Measurements from ENCODE around the gene MT1B.
"Not testable (repeated sequence)": the region's sequence is repeated elsewhere in the genome, so short reads cannot be mapped to it uniquely, and the experiment has no call there.

Gene MT1B

DNA sequence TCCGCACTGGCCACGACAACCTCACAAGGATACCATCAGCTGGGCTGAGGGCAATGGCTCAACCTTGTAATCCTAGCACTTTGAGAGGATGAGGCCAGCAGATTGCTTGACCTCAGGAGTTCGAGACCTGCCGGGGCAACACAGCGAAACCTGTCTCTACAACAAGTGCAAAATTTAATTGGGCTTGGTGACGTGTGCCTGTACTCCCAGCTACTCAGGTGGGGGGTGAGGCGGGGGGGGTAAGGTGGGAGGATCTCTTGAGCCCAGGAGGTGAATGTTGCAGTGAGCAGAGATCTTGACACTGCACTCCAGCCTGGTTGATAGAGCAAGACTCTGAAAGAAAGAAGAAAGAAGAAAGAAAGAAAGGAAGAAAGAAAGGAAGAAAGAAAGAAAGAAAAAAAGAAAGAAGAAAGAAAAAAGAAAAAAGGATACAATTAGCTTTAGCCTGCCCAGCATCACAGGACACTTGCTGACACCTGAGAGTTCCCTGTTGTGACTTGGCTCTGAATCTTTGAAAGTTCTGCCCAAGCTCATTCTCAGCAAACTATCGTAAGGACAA is 31.3 kb upstream of the MT1B start:
- no peak for DNase-seq (ENCODE audit: low spot score)

- not testable (repeated sequence) for DNase-seq (ENCODE audit: low spot score)
Measured at GRCh38 chr16:56621665-56622445, 29.8 kb upstream of the MT1B start.

- not testable (repeated sequence) for DNase-seq (ENCODE audit: low spot score)
Measured at GRCh38 chr16:56623184-56623583, 28.5 kb upstream of the MT1B start.

- DNase-seq (ENCODE audit: low spot score), result no peak
Measured at GRCh38 chr16:56623637-56624036, 28.0 kb upstream of the MT1B start.

- DNase-seq (ENCODE audit: low spot score), result no peak
Measured at GRCh38 chr16:56625140-56625942, 26.3 kb upstream of the MT1B start, which contains the start of gene MT1E. TSS of gene MT1E (plus strand) at chr16:56625781. CDS start at chr16:56625852, 71 bp downstream.

DNA sequence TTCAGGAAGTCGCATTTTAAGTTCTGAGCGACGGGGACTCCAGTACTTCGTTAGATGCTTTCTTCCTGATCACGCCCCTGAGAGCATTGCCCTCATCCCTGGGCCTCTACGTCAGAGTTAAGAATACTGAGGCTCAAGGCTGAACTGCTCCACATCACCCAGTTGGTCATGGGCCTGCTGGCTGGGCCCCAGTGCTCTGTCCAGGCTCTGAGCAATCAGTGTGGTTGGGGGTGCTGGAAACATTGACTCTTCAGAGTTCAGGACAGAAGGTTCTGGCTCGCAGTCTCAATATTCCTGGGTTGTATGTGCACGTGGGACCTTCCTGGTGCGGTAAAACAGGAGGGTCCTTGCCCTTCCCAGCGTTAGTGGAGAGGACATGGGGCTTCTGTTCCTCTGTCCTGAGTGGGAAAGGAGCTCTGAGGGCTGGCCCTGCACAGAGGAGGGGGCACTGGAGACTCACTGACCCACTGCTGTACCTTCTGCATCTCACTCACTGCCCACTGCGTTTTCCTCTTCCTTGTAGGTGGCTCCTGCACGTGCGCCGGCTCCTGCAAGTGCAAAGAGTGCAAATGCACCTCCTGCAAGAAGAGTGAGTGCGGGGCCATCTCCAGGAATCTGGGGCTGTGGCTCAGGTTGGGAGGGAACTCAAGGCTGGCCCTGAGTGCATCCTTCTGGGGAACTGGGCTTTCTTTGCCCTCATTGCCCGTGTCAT is 25.6 kb upstream of the MT1B start:
- DNase-seq (ENCODE audit: low spot score), result no peak

- no peak for DNase-seq (ENCODE audit: low spot score)
Measured at GRCh38 chr16:56626685-56627084, 25.0 kb upstream of the MT1B start.

- no peak for DNase-seq (ENCODE audit: low spot score)
Measured at GRCh38 chr16:56628486-56629350, 23.0 kb upstream of the MT1B start.

- no peak for DNase-seq (ENCODE audit: low spot score)
Measured at GRCh38 chr16:56629531-56629930, 22.2 kb upstream of the MT1B start.

DNA sequence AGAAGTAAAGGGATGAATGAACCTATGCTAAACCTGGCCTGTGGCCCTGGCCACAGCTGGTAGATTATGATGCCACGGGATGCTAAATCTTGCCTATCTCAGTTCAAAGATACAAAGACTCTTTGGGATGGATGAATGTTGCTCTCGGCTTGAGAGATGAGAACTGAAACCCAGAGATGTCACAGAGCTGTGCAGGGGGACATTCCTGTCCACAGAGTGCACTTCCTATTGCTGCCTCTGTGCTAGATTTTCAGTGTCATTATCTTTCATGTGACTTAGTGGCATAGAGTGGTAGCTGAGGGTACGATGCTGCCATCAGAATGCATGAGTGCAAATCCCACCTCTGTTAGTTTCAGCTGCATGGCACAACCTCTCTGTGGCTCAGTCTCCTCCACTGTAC is 21.6 kb upstream of the MT1B start:
- DNase-seq (ENCODE audit: low spot score), result no peak

GRCh38 chr16:56631197-56631596 is 20.5 kb upstream of the MT1B start:
- no peak for DNase-seq (ENCODE audit: low spot score)

DNA sequence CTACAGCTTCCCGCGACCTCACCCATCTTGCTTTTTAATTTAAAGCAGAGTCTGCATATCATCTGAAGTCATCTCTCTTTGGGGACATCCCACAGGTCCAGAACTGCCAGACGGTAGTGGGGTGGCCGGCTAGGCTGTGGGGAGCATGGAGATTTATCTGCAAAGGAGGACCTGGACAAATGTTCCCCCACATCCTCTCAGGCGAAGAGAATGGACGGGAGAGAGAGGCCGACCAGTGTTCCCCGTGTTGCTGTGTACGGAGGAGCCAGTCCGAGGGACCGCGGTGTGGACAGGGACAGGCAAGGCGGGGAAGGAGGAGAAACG is 19.9 kb upstream of the MT1B start:
- no peak for DNase-seq (ENCODE audit: low spot score)

DNA sequence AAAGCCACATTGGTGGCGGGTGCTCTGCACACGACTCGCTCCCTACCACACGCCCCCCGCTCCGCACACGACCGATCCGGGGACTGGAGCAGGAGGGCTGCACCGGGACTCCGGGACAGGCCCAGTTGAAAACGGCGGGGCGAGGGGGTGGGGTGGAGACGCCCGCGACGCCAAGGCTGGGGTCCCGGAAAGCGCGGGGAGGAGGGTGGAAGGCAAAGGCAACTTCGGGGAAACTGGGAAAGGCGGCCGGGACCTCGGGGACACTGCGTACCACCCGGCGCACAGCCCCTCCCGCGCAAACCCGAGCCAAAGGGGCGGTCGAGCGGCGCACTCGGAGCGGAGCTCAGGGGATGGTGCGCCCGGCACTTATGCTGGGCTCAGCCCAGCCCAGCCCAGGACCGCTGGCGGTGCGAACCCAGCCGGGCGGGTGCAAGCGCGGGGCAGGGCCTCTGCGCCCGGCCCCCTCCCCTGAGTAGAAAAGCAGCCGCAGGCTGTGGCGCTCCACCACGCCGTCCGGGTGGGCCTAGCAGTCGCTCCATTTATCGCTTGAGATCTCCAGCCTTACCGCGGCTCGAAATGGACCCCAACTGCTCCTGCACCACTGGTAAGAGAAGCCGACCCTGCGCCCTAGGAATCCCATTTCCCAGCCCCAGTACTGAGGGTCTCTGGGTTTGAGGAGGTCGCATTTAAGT is 19.4 kb upstream of the MT1B start, which contains the start of gene MT1M:
TSS of gene MT1M (plus strand) at position 504 of the 692 bp plus-strand sequence. CDS start at position 577, 73 bp downstream.
- DNase-seq (ENCODE audit: low spot score), result no peak

DNA sequence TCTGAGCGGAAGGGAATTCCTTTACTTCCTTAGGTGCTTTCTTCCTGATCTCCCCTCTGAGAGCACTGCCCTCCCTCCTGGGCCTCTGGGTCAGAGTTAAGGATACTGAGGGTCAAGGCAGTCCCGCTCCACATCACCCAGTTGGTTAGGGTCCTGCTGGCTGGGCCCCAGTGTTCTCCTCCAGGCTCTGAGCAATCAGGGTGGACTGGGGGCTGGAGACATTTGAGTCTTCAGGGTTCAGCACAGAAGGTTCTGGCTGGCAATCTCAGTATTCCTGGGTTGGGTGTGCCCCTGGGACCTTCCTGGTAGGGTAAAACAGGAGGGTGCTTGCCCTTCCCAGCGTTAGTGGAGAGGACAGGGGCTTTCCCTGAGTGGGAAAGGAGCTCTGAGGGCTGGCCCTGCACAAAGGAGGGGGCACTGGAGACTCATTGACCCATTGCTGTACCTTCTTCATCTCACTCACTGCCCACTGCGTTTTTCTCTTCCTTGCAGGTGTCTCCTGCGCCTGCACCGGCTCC is 18.8 kb upstream of the MT1B start:
- no peak for DNase-seq (ENCODE audit: low spot score)

DNA sequence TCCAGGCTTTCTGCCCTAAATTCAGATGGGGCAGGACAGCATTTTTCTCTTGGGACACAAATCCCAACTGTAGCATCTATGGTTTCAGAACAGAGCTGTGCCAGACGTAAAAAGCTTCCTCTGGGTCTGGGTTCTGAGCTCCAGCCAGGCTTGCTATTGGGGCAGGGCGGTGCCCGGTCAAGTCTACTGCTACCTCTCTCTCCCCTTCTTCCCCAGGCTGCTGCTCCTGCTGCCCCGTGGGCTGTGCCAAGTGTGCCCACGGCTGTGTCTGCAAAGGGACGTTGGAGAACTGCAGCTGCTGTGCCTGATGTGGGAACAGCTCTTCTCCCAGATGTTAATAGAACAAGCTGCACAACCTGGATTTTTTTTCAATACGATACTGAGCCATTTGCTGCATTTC is 18.2 kb upstream of the MT1B start:
- DNase-seq (ENCODE audit: low spot score), result no peak

DNA sequence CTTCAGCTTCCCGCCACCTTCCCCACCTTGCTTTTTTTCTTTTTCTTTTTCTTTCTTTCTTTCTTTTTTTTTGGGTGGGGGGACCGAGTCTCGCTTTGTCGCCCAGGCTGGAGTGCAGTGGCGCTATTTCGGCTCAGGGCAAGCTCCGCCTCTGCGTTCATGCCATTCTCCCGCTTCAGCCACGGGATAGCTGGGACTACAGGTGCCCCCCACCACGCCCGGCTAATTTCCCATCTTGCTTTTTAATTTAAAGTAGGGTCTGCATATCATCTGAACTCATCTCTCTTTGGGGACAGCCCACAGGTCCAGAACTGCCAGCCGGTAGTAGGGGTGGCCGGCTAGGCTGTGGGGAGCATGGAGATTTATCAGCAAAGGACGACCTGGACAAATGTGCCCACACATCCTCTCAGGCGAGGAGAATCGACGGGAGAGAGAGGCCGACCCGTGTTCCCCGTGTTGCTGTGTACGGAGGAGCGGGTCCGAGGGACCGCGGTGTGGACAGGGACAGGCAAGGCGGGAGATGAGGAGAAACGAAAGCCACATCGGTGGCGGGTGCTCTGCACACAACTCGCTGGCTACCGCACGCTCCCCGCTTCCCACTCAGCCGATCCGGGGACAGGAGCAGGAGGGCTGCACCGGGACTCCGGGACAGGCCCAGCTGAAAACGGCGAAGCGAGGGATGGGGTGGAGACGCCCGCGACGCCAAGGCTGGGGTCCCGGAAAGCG is 16.8 kb upstream of the MT1B start:
- DNase-seq (ENCODE audit: low spot score), result no peak

GRCh38 chr16:56635441-56635967 is 16.2 kb upstream of the MT1B start:
- DNase-seq (ENCODE audit: low spot score), result no peak

GRCh38 chr16:56636616-56637413 is 14.9 kb upstream of the MT1B start:
- no peak for DNase-seq (ENCODE audit: low spot score)

Measured in hematopoietic multipotent progenitor cell treated with erythropoietin and hydrocortisone succinate and interleukin-3 and kit ligand, for 15 days (in vitro differentiated cells).